ENCODE results near the gene CCZ1B.
"Not testable (repeated sequence)": the region's sequence is repeated elsewhere in the genome, so short reads cannot be mapped to it uniquely, and the experiment has no call there.

CCZ1B gene

GRCh38 chr7:6826151-6826550 is at the start of gene CCZ1B:
TSS of gene CCZ1B (minus strand) at chr7:6826275. CDS start at chr7:6826197, 78 bp downstream.
- DNase-seq = peak in 1 of 2 experiments; percentile 63

GRCh38 chr7:6875022-6875421 is 48.9 kb upstream of the CCZ1B start:
- not testable (repeated sequence) for DNase-seq

GRCh38 chr7:6872246-6872945 is 46.3 kb upstream of the CCZ1B start:
- not testable (repeated sequence) for DNase-seq

- DNase-seq = not testable (repeated sequence)
Measured at GRCh38 chr7:6871421-6872144, 45.5 kb upstream of the CCZ1B start.

- DNase-seq = not testable (repeated sequence)
Measured at GRCh38 chr7:6864751-6865150, 38.7 kb upstream of the CCZ1B start.

- DNase-seq = not testable (repeated sequence)
Measured at GRCh38 chr7:6864188-6864587, 38.1 kb upstream of the CCZ1B start.

- DNase-seq = not testable (repeated sequence)
Measured at GRCh38 chr7:6862876-6863275, 36.8 kb upstream of the CCZ1B start.

- DNase-seq = not testable (repeated sequence)
Measured at GRCh38 chr7:6857721-6858314, 31.7 kb upstream of the CCZ1B start.

- DNase-seq = not testable (repeated sequence)
Measured at GRCh38 chr7:6855563-6856131, 29.6 kb upstream of the CCZ1B start.

- DNase-seq = not testable (repeated sequence)
Measured at GRCh38 chr7:6854747-6855562, 28.9 kb upstream of the CCZ1B start.

GRCh38 chr7:6853681-6854080 is 27.6 kb upstream of the CCZ1B start:
- not testable (repeated sequence) for DNase-seq

GRCh38 chr7:6849127-6849526 is 23.1 kb upstream of the CCZ1B start:
- DNase-seq = not testable (repeated sequence)

GRCh38 chr7:6847751-6848150 is 21.7 kb upstream of the CCZ1B start:
- not testable (repeated sequence) for DNase-seq

GRCh38 chr7:6845971-6846449 is 19.9 kb upstream of the CCZ1B start:
- DNase-seq = not testable (repeated sequence)

- DNase-seq = not testable (repeated sequence)
Measured at GRCh38 chr7:6843654-6844053, 17.6 kb upstream of the CCZ1B start.

- not testable (repeated sequence) for DNase-seq
Measured at GRCh38 chr7:6843092-6843491, 17.0 kb upstream of the CCZ1B start.

GRCh38 chr7:6842278-6842921 is 16.3 kb upstream of the CCZ1B start:
- not testable (repeated sequence) for DNase-seq

- DNase-seq = not testable (repeated sequence)
Measured at GRCh38 chr7:6837081-6837480, 11.0 kb upstream of the CCZ1B start.

GRCh38 chr7:6835521-6835920 is 9.4 kb upstream of the CCZ1B start:
- DNase-seq = not testable (repeated sequence)

GRCh38 chr7:6833636-6834035 is 7.6 kb upstream of the CCZ1B start:
- no peak for DNase-seq

- DNase-seq = no peak
Measured at GRCh38 chr7:6831018-6831725, 5.1 kb upstream of the CCZ1B start.

Data from cerebellar nuclear complex (tissue), 1 donor.